ENCODE results near the gene MYBL2.

DNA sequence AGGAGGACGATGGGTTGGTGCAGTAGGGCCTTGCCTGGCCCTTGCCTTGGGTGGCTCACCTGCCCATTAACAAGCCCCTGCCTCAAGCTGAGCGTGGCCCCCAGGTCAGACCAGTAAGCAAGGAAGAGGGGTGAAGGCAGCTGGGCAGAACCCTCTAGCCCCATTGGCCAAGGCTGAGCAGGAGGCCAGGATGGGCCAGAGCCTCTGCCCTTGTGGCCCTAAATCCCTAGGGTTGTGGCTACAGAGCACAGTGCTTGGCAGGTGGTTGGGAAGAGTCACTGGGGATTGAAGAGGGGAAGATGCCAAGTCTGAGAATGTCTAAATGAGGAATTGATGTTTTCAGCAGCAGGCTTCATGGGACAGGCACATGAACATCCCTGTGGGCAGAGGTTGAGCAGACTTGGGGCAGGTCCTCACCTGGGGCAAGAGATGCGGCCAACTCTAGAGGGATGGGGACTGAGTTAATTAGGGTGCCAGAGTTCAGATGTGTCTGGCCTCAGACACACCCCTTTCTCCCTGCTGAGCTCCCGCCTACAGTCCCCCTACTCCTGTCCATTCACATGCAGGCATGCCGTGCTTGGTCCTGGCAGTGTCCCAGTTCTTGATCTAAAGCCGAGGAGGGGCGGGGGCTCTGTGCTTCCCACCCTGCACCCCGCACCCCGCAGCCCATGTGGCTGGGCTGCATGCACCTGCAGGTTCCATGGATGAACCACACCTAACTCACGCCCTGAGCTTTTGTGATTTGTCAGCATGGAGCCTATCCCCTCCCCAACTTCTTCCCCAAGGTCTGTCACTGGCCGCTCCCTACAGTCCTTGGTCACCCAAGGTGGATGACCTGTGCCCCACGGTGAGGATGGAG, 50.1 kb downstream of the MYBL2 start:
- TF ChIP-seq EZH2 (IDR thresholded peaks at IDR 0.05) (no peak), POLR2AphosphoS5 (IDR thresholded peaks at IDR 0.05; ENCODE audit: borderline replicate concordance, low read depth, low read length) (no peak)
